ENCODE measurements around the gene FHDC1.

FHDC1 gene

DNA sequence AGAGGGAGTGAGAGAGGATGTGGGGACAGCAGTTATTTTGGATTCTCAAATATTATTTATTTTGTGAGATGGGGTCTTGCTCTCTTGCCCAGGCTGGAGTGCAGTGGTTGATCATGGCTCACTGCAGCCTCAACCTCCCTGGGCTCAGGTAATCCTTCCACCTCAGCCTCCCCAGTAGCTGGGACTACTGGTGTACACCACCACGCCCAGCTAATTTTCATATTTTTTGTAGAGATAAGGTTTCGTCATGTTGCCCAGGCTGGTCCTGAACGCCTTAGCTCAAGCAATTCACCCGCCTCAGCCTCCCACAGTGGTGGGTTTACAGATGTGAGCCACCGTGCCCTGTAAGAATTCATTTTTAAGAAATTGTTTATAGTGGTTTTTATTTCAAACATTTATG lies 61.2 kb downstream of the FHDC1 start:
- DNase-seq (ENCODE audit: extremely low spot score) = no peak
- TF ChIP-seq HDGF (IDR thresholded peaks at IDR 0.05; ENCODE audit: borderline replicate concordance) = no peak
- TF ChIP-seq LEF1 (IDR thresholded peaks at IDR 0.05; ENCODE audit: borderline replicate concordance) = no peak
- ChIA-PET CTCF (no interaction called here), POLR2A (no interaction called here)

DNA sequence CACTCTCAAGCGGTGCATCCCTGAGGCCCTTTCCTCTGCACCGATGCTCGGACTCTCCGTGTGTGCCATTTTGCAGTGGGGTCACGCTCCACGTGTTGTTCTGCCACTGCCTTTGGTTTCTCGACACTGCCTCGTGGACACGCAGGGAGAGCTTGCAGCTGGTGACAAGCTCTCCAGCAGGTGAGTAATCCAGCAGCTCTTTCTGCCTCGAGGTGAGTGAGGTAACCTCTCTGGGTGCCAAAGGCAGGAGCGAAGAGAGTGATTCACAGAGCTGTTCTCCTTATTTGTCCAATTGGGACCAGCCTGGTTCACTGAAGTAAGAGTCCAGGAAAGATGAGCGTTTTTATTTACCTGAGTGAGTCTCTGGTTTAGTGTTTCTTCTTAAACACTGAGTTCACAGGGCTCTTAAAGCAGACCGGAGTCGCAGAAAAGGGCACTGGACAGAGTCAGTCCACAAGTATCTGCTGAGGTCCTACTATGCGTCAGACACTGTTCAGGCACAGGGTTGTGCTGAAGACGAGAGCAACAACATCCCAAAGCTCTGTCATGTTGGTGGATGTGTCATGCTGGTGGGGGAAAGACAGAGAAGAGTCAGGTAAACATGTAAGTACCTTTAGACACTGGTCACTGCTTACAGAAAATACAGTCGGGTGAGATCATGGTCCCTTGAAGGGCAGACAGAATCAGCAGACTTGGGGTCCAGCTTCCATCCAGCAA lies 61.8 kb downstream of the FHDC1 start:
- TF ChIP-seq ELF4 (IDR thresholded peaks at IDR 0.05) (no peak), L3MBTL2 (conservative IDR thresholded peaks at IDR 0.05) (no peak), HDGF (IDR thresholded peaks at IDR 0.05; ENCODE audit: borderline replicate concordance) (no peak), FOXM1 (IDR thresholded peaks at IDR 0.05; ENCODE audit: borderline replicate concordance) (no peak), BHLHE40 (IDR thresholded peaks at IDR 0.05; ENCODE audit: borderline replicate concordance) (no peak), FOXK2 (IDR thresholded peaks at IDR 0.05) (no peak), NFRKB (IDR thresholded peaks at IDR 0.05) (no peak), SUZ12 (IDR thresholded peaks at IDR 0.05) (no peak), TARDBP (IDR thresholded peaks at IDR 0.05) (no peak), LEF1 (IDR thresholded peaks at IDR 0.05; ENCODE audit: borderline replicate concordance) (no peak), ARNT (IDR thresholded peaks at IDR 0.05) (no peak), CTBP1 (IDR thresholded peaks at IDR 0.05; ENCODE audit: borderline replicate concordance) (no peak)
- TF ChIP-seq, protein P1, sequence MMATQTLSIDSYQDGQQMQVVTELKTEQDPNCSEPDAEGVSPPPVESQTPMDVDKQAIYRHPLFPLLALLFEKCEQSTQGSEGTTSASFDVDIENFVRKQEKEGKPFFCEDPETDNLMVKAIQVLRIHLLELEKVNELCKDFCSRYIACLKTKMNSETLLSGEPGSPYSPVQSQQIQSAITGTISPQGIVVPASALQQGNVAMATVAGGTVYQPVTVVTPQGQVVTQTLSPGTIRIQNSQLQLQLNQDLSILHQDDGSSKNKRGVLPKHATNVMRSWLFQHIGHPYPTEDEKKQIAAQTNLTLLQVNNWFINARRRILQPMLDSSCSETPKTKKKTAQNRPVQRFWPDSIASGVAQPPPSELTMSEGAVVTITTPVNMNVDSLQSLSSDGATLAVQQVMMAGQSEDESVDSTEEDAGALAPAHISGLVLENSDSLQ (IDR thresholded peaks at IDR 0.05) = no peak
- ChIA-PET CTCF (interaction anchor here (1.0 kb wide), 1 partner anchor 31 kb away, joined by 3 read pairs; no protein-coding TSS in a partner anchor), POLR2A (no interaction called here)
- no peak for DNase-seq (ENCODE audit: extremely low spot score)

DNA sequence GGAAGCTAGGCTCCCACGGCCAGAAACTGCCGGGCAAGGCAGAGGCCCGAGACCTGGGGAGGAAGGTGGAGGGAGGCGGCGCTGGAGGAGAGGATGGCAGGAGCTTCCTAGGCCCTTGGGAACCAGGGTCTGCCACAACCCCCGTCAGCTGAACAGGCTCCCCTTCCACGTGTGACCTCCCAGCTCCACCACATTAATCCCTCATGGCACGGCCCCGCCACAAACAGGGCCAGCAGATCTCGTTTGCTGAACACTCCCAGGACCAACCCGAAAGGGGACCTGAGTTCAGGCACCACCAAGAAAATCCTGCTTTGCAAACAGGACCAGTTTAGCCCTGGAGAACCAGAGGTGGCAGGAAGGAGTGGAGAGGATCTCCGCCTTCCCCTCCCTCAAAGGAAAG lies 62.7 kb downstream of the FHDC1 start:
- ChIA-PET POLR2A (no interaction called here), CTCF (interaction anchor here (1.0 kb wide), 1 partner anchor 32 kb away, joined by 3 read pairs; no protein-coding TSS in a partner anchor)
- DNase-seq (ENCODE audit: extremely low spot score) = no peak
- TF ChIP-seq NFRKB (IDR thresholded peaks at IDR 0.05) (no peak), FOXM1 (IDR thresholded peaks at IDR 0.05; ENCODE audit: borderline replicate concordance) (no peak), SUZ12 (IDR thresholded peaks at IDR 0.05) (no peak), FOXK2 (IDR thresholded peaks at IDR 0.05) (no peak), BHLHE40 (IDR thresholded peaks at IDR 0.05; ENCODE audit: borderline replicate concordance) (no peak), SP1 (IDR thresholded peaks at IDR 0.05) (no peak), CTBP1 (IDR thresholded peaks at IDR 0.05; ENCODE audit: borderline replicate concordance) (no peak), TARDBP (IDR thresholded peaks at IDR 0.05) (no peak), HDGF (IDR thresholded peaks at IDR 0.05; ENCODE audit: borderline replicate concordance) (no peak), FOXA1 (IDR thresholded peaks at IDR 0.05) (no peak), ARNT (IDR thresholded peaks at IDR 0.05) (no peak), L3MBTL2 (conservative IDR thresholded peaks at IDR 0.05) (no peak), LEF1 (IDR thresholded peaks at IDR 0.05; ENCODE audit: borderline replicate concordance) (no peak)
- TF ChIP-seq, protein P1 (IDR thresholded peaks at IDR 0.05) = no peak

DNA sequence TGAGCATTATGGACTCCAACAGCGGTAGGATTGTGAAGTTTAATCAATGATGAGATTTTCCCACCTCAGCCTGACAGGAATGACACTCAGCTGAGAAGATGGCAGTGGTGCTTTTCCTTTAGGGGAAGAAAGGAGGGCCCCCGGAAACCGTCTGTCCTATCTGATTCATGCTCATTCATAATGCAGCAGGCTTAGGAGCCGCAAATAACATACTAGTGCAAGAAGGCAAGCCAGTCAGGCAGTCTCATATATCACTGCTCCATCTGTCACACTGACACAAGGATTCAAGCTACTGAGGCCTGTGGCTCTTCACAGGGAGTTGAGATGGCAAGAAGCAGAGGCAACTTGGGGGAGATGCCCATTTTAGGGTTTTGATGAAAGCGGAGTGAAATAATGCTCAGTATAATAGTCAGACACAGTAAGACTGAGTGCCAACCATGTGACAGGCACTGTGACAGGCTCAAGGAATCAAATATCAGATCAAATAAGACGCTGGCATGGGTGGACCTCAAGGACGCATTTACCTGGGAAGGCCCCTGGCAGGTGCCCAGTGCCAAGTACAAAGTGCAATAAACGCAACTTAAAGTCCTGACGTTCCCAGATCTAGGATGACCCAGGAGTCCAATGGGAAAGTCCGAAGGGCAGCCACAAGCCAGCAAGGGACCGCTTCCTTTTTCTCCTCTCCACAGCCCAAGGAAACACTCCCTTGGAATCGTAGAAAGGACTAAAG lies 63.4 kb downstream of the FHDC1 start:
- DNase-seq (ENCODE audit: extremely low spot score) = no peak
- POLR2A ChIA-PET = no interaction called here
- CTCF ChIA-PET = no interaction called here
- TF ChIP-seq, protein P1 (IDR thresholded peaks at IDR 0.05) = no peak
- TF ChIP-seq ARNT (IDR thresholded peaks at IDR 0.05) = no peak
- no peak for TF ChIP-seq BHLHE40 (IDR thresholded peaks at IDR 0.05; ENCODE audit: borderline replicate concordance)
- no peak for TF ChIP-seq LEF1 (IDR thresholded peaks at IDR 0.05; ENCODE audit: borderline replicate concordance)
- no peak for TF ChIP-seq CTBP1 (IDR thresholded peaks at IDR 0.05; ENCODE audit: borderline replicate concordance)
- no peak for TF ChIP-seq ELF4 (IDR thresholded peaks at IDR 0.05)
- no peak for TF ChIP-seq HDGF (IDR thresholded peaks at IDR 0.05; ENCODE audit: borderline replicate concordance)
- TF ChIP-seq NFRKB (IDR thresholded peaks at IDR 0.05) = no peak
- TF ChIP-seq SP1 (IDR thresholded peaks at IDR 0.05) = no peak
- no peak for TF ChIP-seq TARDBP (IDR thresholded peaks at IDR 0.05)
- no peak for TF ChIP-seq FOXM1 (IDR thresholded peaks at IDR 0.05; ENCODE audit: borderline replicate concordance)
- no peak for TF ChIP-seq SUZ12 (IDR thresholded peaks at IDR 0.05)
- no peak for TF ChIP-seq ZNF384 (IDR thresholded peaks at IDR 0.05)
- no peak for TF ChIP-seq FOXA1 (IDR thresholded peaks at IDR 0.05)

DNA sequence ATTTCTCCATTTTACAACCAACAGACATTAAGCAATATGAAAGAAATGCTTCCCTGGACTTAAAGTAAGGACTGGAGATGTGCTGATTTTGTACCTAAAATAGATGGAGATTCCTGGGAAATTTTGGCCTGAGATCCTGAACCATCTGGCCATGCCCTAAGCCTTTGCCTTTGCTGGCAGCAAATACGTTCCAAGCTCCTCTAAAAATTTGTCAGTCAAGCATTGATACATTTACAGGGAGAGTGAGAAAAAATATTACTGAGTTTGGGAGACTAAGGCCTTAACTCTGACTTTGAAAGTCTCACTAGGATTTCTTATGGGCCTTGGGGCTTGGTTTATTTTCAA lies 63.9 kb downstream of the FHDC1 start:
- no peak for DNase-seq (ENCODE audit: extremely low spot score)
- POLR2A ChIA-PET = no interaction called here
- TF ChIP-seq FOXA1 (IDR thresholded peaks at IDR 0.05) (no peak), L3MBTL2 (conservative IDR thresholded peaks at IDR 0.05) (no peak), ELF4 (IDR thresholded peaks at IDR 0.05) (no peak), ARNT (IDR thresholded peaks at IDR 0.05) (no peak), SP1 (IDR thresholded peaks at IDR 0.05) (no peak), NFRKB (IDR thresholded peaks at IDR 0.05) (no peak), HDGF (IDR thresholded peaks at IDR 0.05; ENCODE audit: borderline replicate concordance) (no peak), FOXM1 (IDR thresholded peaks at IDR 0.05; ENCODE audit: borderline replicate concordance) (no peak), BHLHE40 (IDR thresholded peaks at IDR 0.05; ENCODE audit: borderline replicate concordance) (no peak), LEF1 (IDR thresholded peaks at IDR 0.05; ENCODE audit: borderline replicate concordance) (no peak), FOXK2 (IDR thresholded peaks at IDR 0.05) (no peak), SUZ12 (IDR thresholded peaks at IDR 0.05) (no peak), TARDBP (IDR thresholded peaks at IDR 0.05) (no peak), ZNF384 (IDR thresholded peaks at IDR 0.05) (no peak), CTBP1 (IDR thresholded peaks at IDR 0.05; ENCODE audit: borderline replicate concordance) (no peak)
- TF ChIP-seq, protein P1 (IDR thresholded peaks at IDR 0.05) = no peak
- CTCF ChIA-PET = no interaction called here

Measured in HEK293T (cell line).